ENCODE data around the gene ALG11.

ALG11 gene

GRCh38 chr13:52002361-52002760 is 9.8 kb upstream of the ALG11 start:
- H3K4me3 ChIP-seq (ENCODE audit: control insufficient read depth in 1 of 7, extremely low read depth in 1 of 7, insufficient read depth in 4 of 7, low read depth in 2 of 7, low read length in 6 of 7), result no peak overlapping the region
- H3K4me1 ChIP-seq (ENCODE audit: control extremely low read depth in 1 of 4, control insufficient read depth in 4 of 4, insufficient read depth in 4 of 4, low read length in 3 of 4), result no peaks in the 10 kb centered on the region
- WGBS (ENCODE audit: insufficient coverage), result 81% methylated on average over 2 of the region's 4 CpGs
- ChIA-PET CTCF (interaction anchor here (0.6 to 3.7 kb wide), 9 partner anchors 11 to 334 kb away, joined by 3 to 27 read pairs (median 7); partner anchors contain the start of genes ALG11 and NEK5), POLR2A (no interaction called here)
- no peak for DNase-seq
- no peaks in the 10 kb centered on the region for H3K9me3 ChIP-seq (ENCODE audit: control extremely low read depth in 1 of 5, control insufficient read depth in 4 of 5, insufficient read depth in 2 of 5, low read depth in 1 of 5, low read length in 4 of 5)
- H3K27me3 ChIP-seq (replicated peaks in 2 of 5; ENCODE audit: control insufficient read depth in 4 of 5, insufficient read depth in 5 of 5, low read length in 4 of 5), result no peaks in the 10 kb centered on the region
- H3K36me3 ChIP-seq (ENCODE audit: control insufficient read depth in 4 of 4, insufficient read depth in 4 of 4, low read length in 3 of 4), result no peaks in the 10 kb centered on the region
- no peak overlapping the region for H3K27ac ChIP-seq (ENCODE audit: insufficient read depth in 1 of 2, low read depth in 1 of 2, low read length in 2 of 2, poor library complexity in 1 of 2, severe bottlenecking in 2 of 2)

DNA sequence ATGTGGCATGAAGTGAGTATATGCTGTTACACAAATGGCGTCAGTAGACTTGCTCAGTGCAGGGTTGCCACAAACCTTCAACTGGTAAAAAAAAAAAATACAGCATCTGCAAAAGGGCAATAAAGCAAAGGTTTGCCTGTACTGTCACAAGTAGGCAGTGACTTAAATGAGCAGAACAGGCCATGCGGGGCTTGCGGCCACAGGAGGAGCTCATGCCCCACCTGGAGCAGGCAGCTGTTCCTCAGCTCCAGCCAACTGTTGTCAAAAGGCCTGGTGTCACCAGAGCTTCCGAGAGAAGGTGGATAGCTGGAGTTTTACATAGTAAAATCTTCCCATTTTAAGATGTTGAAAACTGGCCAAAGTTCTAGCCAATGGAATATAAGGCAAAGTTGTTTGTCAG is 8.7 kb upstream of the ALG11 start:
- H3K27ac ChIP-seq (ENCODE audit: insufficient read depth in 1 of 2, low read depth in 1 of 2, low read length in 2 of 2, poor library complexity in 1 of 2, severe bottlenecking in 2 of 2), result no peak overlapping the region
- ChIA-PET POLR2A (no interaction called here), CTCF (interaction anchor here (1.1 to 2.3 kb wide), 6 partner anchors 10 to 196 kb away, joined by 3 to 9 read pairs (median 5); partner anchors contain the start of gene ALG11)
- no peak for DNase-seq
- no peaks in the 10 kb centered on the region for H3K27me3 ChIP-seq (replicated peaks in 2 of 5; ENCODE audit: control insufficient read depth in 4 of 5, insufficient read depth in 5 of 5, low read length in 4 of 5)
- H3K4me1 ChIP-seq (ENCODE audit: control extremely low read depth in 1 of 4, control insufficient read depth in 4 of 4, insufficient read depth in 4 of 4, low read length in 3 of 4), result no peaks in the 10 kb centered on the region
- WGBS (ENCODE audit: insufficient coverage), result 100% methylated on average over 4 of the region's 4 CpGs
- no peak overlapping the region for H3K4me3 ChIP-seq (ENCODE audit: control insufficient read depth in 1 of 7, extremely low read depth in 1 of 7, insufficient read depth in 4 of 7, low read depth in 2 of 7, low read length in 6 of 7)
- H3K36me3 ChIP-seq (ENCODE audit: control insufficient read depth in 4 of 4, insufficient read depth in 4 of 4, low read length in 3 of 4), result no peaks in the 10 kb centered on the region
- no peaks in the 10 kb centered on the region for H3K9me3 ChIP-seq (ENCODE audit: control extremely low read depth in 1 of 5, control insufficient read depth in 4 of 5, insufficient read depth in 2 of 5, low read depth in 1 of 5, low read length in 4 of 5)

GRCh38 chr13:52004511-52005170 is 7.6 kb upstream of the ALG11 start:
- POLR2A ChIA-PET, result no interaction called here
- CTCF ChIA-PET, result interaction anchor here (0.8 to 2.3 kb wide), 6 partner anchors 12 to 198 kb away, joined by 3 to 8 read pairs (median 4); no protein-coding TSS in a partner anchor

GRCh38 chr13:52005841-52006522 is 6.2 kb upstream of the ALG11 start:
- CTCF ChIA-PET, result no interaction called here
- peaks cover 0 to 10% (median 0%) of the 10 kb centered on the region in 5 experiments for H3K27me3 ChIP-seq (replicated peaks in 2 of 5; ENCODE audit: control insufficient read depth in 4 of 5, insufficient read depth in 5 of 5, low read length in 4 of 5)
- WGBS (ENCODE audit: insufficient coverage), result 96% methylated on average over 7 of the region's 13 CpGs

More at GRCh38 chr13:52004511-52005170, 7.6 kb upstream of the ALG11 start:
- Histone ChIP-seq H3K36me3 (ENCODE audit: control insufficient read depth in 4 of 4, insufficient read depth in 4 of 4, low read length in 3 of 4) (no peaks in the 10 kb centered on the region), H3K27me3 (replicated peaks in 2 of 5; ENCODE audit: control insufficient read depth in 4 of 5, insufficient read depth in 5 of 5, low read length in 4 of 5) (no peaks in the 10 kb centered on the region), H3K27ac (ENCODE audit: insufficient read depth in 1 of 2, low read depth in 1 of 2, low read length in 2 of 2, poor library complexity in 1 of 2, severe bottlenecking in 2 of 2) (no peak overlapping the region), H3K4me1 (ENCODE audit: control extremely low read depth in 1 of 4, control insufficient read depth in 4 of 4, insufficient read depth in 4 of 4, low read length in 3 of 4) (peaks cover 0 to under 1% (median 0%) of the 10 kb centered on the region in 4 experiments), H3K9me3 (ENCODE audit: control extremely low read depth in 1 of 5, control insufficient read depth in 4 of 5, insufficient read depth in 2 of 5, low read depth in 1 of 5, low read length in 4 of 5) (no peaks in the 10 kb centered on the region), H3K4me3 (ENCODE audit: control insufficient read depth in 1 of 7, extremely low read depth in 1 of 7, insufficient read depth in 4 of 7, low read depth in 2 of 7, low read length in 6 of 7) (no peak overlapping the region)
- peak; percentile 29 to 46 (median 38) for DNase-seq
- WGBS (ENCODE audit: insufficient coverage), result 89% methylated on average over 7 of the region's 7 CpGs

DNA sequence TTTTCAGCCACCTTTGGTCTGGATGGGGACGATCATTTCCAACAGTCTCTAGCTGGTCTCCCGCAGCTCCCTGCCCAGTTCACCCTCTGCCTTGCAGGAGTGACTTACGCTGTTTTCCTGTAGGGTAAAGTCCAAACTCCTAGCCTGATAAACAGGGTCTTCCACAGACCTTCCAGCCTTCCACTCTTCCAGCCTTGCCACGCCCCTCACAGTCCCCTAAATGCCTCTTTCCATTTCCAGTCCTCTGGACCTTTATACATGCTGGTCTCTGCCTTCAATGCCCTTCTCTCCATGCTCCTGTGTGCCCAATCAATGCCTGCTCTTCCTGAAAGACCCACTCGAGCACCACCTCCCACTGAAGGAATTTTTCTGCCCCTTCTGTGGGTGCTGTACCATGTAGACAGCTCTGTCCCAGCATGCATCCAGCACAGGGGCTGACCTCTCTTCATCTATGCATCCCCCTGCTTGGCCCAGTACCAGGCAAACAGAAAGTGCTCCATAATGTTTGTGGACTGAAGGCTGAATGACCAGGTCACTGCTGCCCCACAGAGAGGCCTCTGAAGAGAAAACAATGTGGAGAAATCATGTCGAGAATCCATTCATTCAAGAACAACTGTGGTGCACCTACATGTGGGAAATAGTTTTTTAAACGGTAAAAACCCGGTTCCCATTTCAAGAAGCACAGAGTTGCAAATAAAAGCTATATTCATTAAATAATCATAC is 5.5 kb upstream of the ALG11 start:
- peaks cover 0 to 13% (median 0%) of the 10 kb centered on the region in 5 experiments for H3K27me3 ChIP-seq (replicated peaks in 2 of 5; ENCODE audit: control insufficient read depth in 4 of 5, insufficient read depth in 5 of 5, low read length in 4 of 5)
- POLR2A ChIA-PET, result no interaction called here
- H3K4me1 ChIP-seq (ENCODE audit: control extremely low read depth in 1 of 4, control insufficient read depth in 4 of 4, insufficient read depth in 4 of 4, low read length in 3 of 4), result peaks cover 2 to 15% (median 10%) of the 10 kb centered on the region in 4 experiments
- no peak for DNase-seq
- H3K9me3 ChIP-seq (ENCODE audit: control extremely low read depth in 1 of 5, control insufficient read depth in 4 of 5, insufficient read depth in 2 of 5, low read depth in 1 of 5, low read length in 4 of 5), result no peaks in the 10 kb centered on the region
- no peak overlapping the region for H3K4me3 ChIP-seq (ENCODE audit: control insufficient read depth in 1 of 7, extremely low read depth in 1 of 7, insufficient read depth in 4 of 7, low read depth in 2 of 7, low read length in 6 of 7)
- CTCF ChIA-PET, result interaction anchor here (1.7 kb wide), 1 partner anchor 9 kb away, joined by 6 read pairs; no protein-coding TSS in a partner anchor
- no peak overlapping the region for H3K27ac ChIP-seq (ENCODE audit: insufficient read depth in 1 of 2, low read depth in 1 of 2, low read length in 2 of 2, poor library complexity in 1 of 2, severe bottlenecking in 2 of 2)
- WGBS (ENCODE audit: insufficient coverage), result 92% methylated on average over 5 of the region's 8 CpGs
- no peaks in the 10 kb centered on the region for H3K36me3 ChIP-seq (ENCODE audit: control insufficient read depth in 4 of 4, insufficient read depth in 4 of 4, low read length in 3 of 4)

More at GRCh38 chr13:52005841-52006522, 6.2 kb upstream of the ALG11 start:
- H3K4me1 ChIP-seq (ENCODE audit: control extremely low read depth in 1 of 4, control insufficient read depth in 4 of 4, insufficient read depth in 4 of 4, low read length in 3 of 4), result peaks cover 2 to 9% (median 5%) of the 10 kb centered on the region in 4 experiments
- H3K27ac ChIP-seq (ENCODE audit: insufficient read depth in 1 of 2, low read depth in 1 of 2, low read length in 2 of 2, poor library complexity in 1 of 2, severe bottlenecking in 2 of 2), result no peak overlapping the region
- no peaks in the 10 kb centered on the region for H3K36me3 ChIP-seq (ENCODE audit: control insufficient read depth in 4 of 4, insufficient read depth in 4 of 4, low read length in 3 of 4)
- POLR2A ChIA-PET, result no interaction called here
- DNase-seq, result no peak
- no peaks in the 10 kb centered on the region for H3K9me3 ChIP-seq (ENCODE audit: control extremely low read depth in 1 of 5, control insufficient read depth in 4 of 5, insufficient read depth in 2 of 5, low read depth in 1 of 5, low read length in 4 of 5)
- no peak overlapping the region for H3K4me3 ChIP-seq (ENCODE audit: control insufficient read depth in 1 of 7, extremely low read depth in 1 of 7, insufficient read depth in 4 of 7, low read depth in 2 of 7, low read length in 6 of 7)

GRCh38 chr13:52009946-52010345 is 2.3 kb upstream of the ALG11 start:
- WGBS (ENCODE audit: insufficient coverage), result 80% methylated on average over 5 of the region's 6 CpGs
- CTCF ChIA-PET, result interaction anchor here (0.9 to 1.0 kb wide), 2 partner anchors 9 to 50 kb away, joined by 3 to 5 read pairs; no protein-coding TSS in a partner anchor

More at GRCh38 chr13:52009946-52010345, 2.3 kb upstream of the ALG11 start:
- Histone ChIP-seq H3K36me3 (ENCODE audit: control insufficient read depth in 4 of 4, insufficient read depth in 4 of 4, low read length in 3 of 4) (no peaks in the 10 kb centered on the region), H3K4me1 (ENCODE audit: control extremely low read depth in 1 of 4, control insufficient read depth in 4 of 4, insufficient read depth in 4 of 4, low read length in 3 of 4) (peaks cover 7 to 22% (median 20%) of the 10 kb centered on the region in 4 experiments), H3K4me3 (ENCODE audit: control insufficient read depth in 1 of 7, extremely low read depth in 1 of 7, insufficient read depth in 4 of 7, low read depth in 2 of 7, low read length in 6 of 7) (no peak overlapping the region), H3K9me3 (ENCODE audit: control extremely low read depth in 1 of 5, control insufficient read depth in 4 of 5, insufficient read depth in 2 of 5, low read depth in 1 of 5, low read length in 4 of 5) (no peaks in the 10 kb centered on the region), H3K27me3 (replicated peaks in 2 of 5; ENCODE audit: control insufficient read depth in 4 of 5, insufficient read depth in 5 of 5, low read length in 4 of 5) (peaks cover 0 to 13% (median 0%) of the 10 kb centered on the region in 5 experiments), H3K27ac (ENCODE audit: insufficient read depth in 1 of 2, low read depth in 1 of 2, low read length in 2 of 2, poor library complexity in 1 of 2, severe bottlenecking in 2 of 2) (no peak overlapping the region)
- DNase-seq, result no peak
- POLR2A ChIA-PET, result no interaction called here

All from common myeloid progenitor, CD34-positive (primary cell).